NT2/D1 (cell line): Measurements from ENCODE around the gene NUP43.

Experiments
- DNase-seq: peaks from one replicate; pipeline ENCODE4 v3.0.0-alpha.2; 2011; ENCODE audit warnings: low read depth, low spot score
- H3K27me3 ChIP-seq: 2 replicates; pipeline ENCODE4 v1.6.0; 2011; ENCODE audit warnings: mild to moderate bottlenecking; ENCODE audit not compliant: insufficient read length, insufficient read depth
- H3K36me3 ChIP-seq: 2 replicates; pipeline ENCODE4 v1.6.1; 2011; ENCODE audit warnings: mild to moderate bottlenecking, low read length, mixed read lengths; ENCODE audit not compliant: insufficient read depth, insufficient read length
- H3K4me1 ChIP-seq: 2 replicates; pipeline ENCODE4 v1.5.1; 2011; ENCODE audit not compliant: insufficient read depth, insufficient read length
- H3K4me3 ChIP-seq: 2 replicates; pipeline ENCODE4 v1.5.1; 2011; ENCODE audit warnings: low read depth; ENCODE audit not compliant: insufficient read length
- H3K9ac ChIP-seq: 2 replicates; pipeline ENCODE4 v1.6.0; 2011; ENCODE audit warnings: low read depth; ENCODE audit not compliant: insufficient read length
- H3K9me3 ChIP-seq: 2 replicates; pipeline ENCODE4 v1.5.1; 2011; ENCODE audit warnings: mild to moderate bottlenecking, low read length; ENCODE audit not compliant: insufficient read depth
- SUZ12 ChIP-seq: IDR thresholded peaks from 2 replicates; pipeline ENCODE4 v1.6.1; 2011; ENCODE audit not compliant: insufficient read length, insufficient read depth; ENCODE audit errors: extremely low read depth
- YY1 ChIP-seq: IDR thresholded peaks from 2 replicates; pipeline ENCODE4 v1.6.1; 2011; ENCODE audit not compliant: insufficient read length, insufficient read depth
- ZNF274 ChIP-seq: IDR thresholded peaks from 2 replicates; pipeline ENCODE4 v1.6.1; 2011; ENCODE audit warnings: mild to moderate bottlenecking, low read depth, low read length

NUP43 gene

GRCh38 chr6:149681209-149681608 lies 65.1 kb downstream of the NUP43 start:
- Histone ChIP-seq H3K4me1 (no peaks in the 10 kb centered on the region), H3K36me3 (peaks cover 49% of the 10 kb centered on the region), H3K4me3 (no peak overlapping the region), H3K9me3 (no peaks in the 10 kb centered on the region), H3K9ac (no peak overlapping the region), H3K27me3 (no peaks in the 10 kb centered on the region)
- TF ChIP-seq ZNF274 (no peak), SUZ12 (no peak), YY1 (no peak)
- DNase-seq, result no peak

- Histone ChIP-seq H3K4me3 (no peak overlapping the region), H3K4me1 (no peaks in the 10 kb centered on the region), H3K36me3 (peaks cover 53% of the 10 kb centered on the region), H3K27me3 (no peaks in the 10 kb centered on the region), H3K9me3 (no peaks in the 10 kb centered on the region), H3K9ac (no peak overlapping the region)
- TF ChIP-seq SUZ12 (no peak), ZNF274 (no peak), YY1 (no peak)
- DNase-seq, result no peak
Observed at GRCh38 chr6:149680503-149680902, 65.8 kb downstream of the NUP43 start.
